RWPE1 (cell line): Measurements from ENCODE around the gene CACNA1S.

Experiments
- CTCF ChIA-PET: fragments of 350-600 bp; sonication (Branson Sonifier 250); formaldehyde crosslinking; extraction: SDS; loops from one replicate; lab custom pipeline; 2021; lab: Yijun Ruan, JAX
- POLR2A ChIA-PET: fragments of 400-600 bp; formaldehyde crosslinking; extraction: SDS; loops from one replicate; lab custom pipeline; 2020; ENCODE audit warnings: antibody characterized with exemption; ENCODE audit not compliant: low non-redundant PET; lab: Yijun Ruan, JAX
- DNase-seq: peaks from one replicate; pipeline ENCODE4 v3.0.0; 2012; ENCODE audit warnings: low spot score
- H3K27ac ChIP-seq: fragments of 450-650 bp; 2 replicates; pipeline ENCODE4 v1.5.1; 2017
- CTCF ChIP-seq: fragments of 450-650 bp; conservative IDR thresholded peaks from 2 replicates; pipeline ENCODE4 v1.5.1; 2017; ENCODE audit warnings: low read depth, mild to moderate bottlenecking

The CACNA1S gene

GRCh38 chr1:200991097-200991614 is 121.1 kb downstream of the CACNA1S start:
- no peak overlapping the region for H3K27ac ChIP-seq
- POLR2A ChIA-PET, result no interaction called here
- CTCF ChIA-PET, result interaction anchor here (0.6 to 1.8 kb wide), 5 partner anchors 11 to 167 kb away, joined by 3 to 6 read pairs (median 3); no protein-coding TSS in a partner anchor
- no peak for TF ChIP-seq CTCF
- DNase-seq, result no peak

- ChIA-PET POLR2A (no interaction called here), CTCF (interaction anchor here (3.6 kb wide), 1 partner anchor 18 kb away, joined by 21 read pairs; no protein-coding TSS in a partner anchor)
- TF ChIP-seq CTCF, result no peak
- no peak overlapping the region for H3K27ac ChIP-seq
- no peak for DNase-seq
Observed at GRCh38 chr1:200990114-200990513, 122.1 kb downstream of the CACNA1S start.
